ENCODE measurements around the gene AEBP1.

The AEBP1 gene

DNA sequence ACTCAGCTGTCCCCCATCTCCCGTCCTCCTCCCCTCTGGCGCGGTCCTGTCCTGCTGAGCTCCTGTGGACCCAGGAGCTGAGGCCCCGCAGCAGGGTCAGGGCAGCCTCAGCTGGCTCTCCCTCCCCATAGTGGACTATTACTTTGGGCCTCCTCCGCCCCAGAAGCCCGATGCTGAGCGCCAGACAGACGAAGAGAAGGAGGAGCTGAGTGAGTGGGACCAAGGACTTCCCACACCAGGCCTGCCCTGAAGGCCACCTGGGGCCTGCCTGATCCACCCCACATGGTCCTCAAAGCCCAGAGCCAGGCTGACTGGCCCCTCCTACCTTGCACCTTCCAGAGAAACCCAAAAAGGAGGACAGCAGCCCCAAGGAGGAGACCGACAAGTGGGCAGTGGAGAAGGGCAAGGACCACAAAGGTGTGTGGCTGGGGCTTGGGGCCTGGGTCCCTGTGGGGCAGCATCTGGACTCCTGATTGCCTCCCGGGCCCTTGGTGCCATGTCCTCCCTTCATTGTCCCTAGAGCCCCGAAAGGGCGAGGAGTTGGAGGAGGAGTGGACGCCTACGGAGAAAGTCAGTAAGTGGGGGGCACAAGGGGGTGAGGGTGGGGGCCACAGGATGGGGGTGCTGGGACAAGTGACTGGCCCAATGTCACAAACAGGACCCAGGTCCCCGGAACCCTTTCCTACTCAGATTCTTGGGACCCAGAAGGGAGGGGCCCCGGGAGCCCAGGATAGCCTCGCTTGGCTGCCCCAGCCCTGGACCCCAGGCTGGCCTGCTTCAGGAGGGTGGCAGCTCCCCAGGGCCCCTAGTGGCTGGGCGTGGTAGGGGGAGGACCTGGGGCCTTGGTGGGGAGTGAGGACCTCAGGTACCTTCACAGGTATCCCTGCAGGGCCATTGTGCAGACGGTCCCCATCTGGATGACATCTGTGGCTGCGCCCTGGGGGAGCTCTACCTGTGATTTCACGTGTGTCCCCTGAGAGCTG lies 4.9 kb downstream of the AEBP1 start:
- H3K27ac ChIP-seq (replicated peaks), result no peak overlapping the region
- TF ChIP-seq SPI1 (IDR thresholded peaks at IDR 0.05; ENCODE audit: borderline replicate concordance, low read depth), result no peak
- TF ChIP-seq, protein P1, sequence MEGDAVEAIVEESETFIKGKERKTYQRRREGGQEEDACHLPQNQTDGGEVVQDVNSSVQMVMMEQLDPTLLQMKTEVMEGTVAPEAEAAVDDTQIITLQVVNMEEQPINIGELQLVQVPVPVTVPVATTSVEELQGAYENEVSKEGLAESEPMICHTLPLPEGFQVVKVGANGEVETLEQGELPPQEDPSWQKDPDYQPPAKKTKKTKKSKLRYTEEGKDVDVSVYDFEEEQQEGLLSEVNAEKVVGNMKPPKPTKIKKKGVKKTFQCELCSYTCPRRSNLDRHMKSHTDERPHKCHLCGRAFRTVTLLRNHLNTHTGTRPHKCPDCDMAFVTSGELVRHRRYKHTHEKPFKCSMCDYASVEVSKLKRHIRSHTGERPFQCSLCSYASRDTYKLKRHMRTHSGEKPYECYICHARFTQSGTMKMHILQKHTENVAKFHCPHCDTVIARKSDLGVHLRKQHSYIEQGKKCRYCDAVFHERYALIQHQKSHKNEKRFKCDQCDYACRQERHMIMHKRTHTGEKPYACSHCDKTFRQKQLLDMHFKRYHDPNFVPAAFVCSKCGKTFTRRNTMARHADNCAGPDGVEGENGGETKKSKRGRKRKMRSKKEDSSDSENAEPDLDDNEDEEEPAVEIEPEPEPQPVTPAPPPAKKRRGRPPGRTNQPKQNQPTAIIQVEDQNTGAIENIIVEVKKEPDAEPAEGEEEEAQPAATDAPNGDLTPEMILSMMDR (IDR thresholded peaks at IDR 0.05; ENCODE audit: insufficient read depth, low read length), result no peak
- TF ChIP-seq, protein P2, sequence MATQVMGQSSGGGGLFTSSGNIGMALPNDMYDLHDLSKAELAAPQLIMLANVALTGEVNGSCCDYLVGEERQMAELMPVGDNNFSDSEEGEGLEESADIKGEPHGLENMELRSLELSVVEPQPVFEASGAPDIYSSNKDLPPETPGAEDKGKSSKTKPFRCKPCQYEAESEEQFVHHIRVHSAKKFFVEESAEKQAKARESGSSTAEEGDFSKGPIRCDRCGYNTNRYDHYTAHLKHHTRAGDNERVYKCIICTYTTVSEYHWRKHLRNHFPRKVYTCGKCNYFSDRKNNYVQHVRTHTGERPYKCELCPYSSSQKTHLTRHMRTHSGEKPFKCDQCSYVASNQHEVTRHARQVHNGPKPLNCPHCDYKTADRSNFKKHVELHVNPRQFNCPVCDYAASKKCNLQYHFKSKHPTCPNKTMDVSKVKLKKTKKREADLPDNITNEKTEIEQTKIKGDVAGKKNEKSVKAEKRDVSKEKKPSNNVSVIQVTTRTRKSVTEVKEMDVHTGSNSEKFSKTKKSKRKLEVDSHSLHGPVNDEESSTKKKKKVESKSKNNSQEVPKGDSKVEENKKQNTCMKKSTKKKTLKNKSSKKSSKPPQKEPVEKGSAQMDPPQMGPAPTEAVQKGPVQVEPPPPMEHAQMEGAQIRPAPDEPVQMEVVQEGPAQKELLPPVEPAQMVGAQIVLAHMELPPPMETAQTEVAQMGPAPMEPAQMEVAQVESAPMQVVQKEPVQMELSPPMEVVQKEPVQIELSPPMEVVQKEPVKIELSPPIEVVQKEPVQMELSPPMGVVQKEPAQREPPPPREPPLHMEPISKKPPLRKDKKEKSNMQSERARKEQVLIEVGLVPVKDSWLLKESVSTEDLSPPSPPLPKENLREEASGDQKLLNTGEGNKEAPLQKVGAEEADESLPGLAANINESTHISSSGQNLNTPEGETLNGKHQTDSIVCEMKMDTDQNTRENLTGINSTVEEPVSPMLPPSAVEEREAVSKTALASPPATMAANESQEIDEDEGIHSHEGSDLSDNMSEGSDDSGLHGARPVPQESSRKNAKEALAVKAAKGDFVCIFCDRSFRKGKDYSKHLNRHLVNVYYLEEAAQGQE (IDR thresholded peaks at IDR 0.05; ENCODE audit: insufficient replicate concordance, low read depth), result no peak
- TF ChIP-seq POLR2AphosphoS5 (IDR thresholded peaks at IDR 0.05; ENCODE audit: low read depth), result no peak
- TF ChIP-seq GABPA (IDR thresholded peaks at IDR 0.05; ENCODE audit: low read depth), result no peak
- H3K27me3 ChIP-seq (ENCODE audit: insufficient read depth, poor library complexity, severe bottlenecking), result peaks cover 6% of the 10 kb centered on the region
- no peak overlapping the region for H3K4me3 ChIP-seq (replicated peaks; ENCODE audit: insufficient read depth, low read length)
- DNase-seq (ENCODE audit: low read depth in 1 of 2, low spot score in 1 of 2), result no peak

DNA sequence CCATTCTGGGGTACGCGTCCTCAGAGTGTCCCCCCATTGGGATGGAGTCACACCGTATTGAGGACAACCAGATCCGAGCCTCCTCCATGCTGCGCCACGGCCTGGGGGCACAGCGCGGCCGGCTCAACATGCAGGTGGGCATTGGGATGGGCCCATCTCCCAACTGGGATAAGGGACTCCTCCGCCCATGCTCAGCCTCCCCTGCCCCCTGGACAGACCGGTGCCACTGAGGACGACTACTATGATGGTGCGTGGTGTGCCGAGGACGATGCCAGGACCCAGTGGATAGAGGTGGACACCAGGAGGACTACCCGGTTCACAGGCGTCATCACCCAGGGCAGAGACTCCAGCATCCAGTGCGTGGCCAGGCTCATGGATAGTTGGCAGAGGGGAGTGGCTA lies 5.8 kb downstream of the AEBP1 start:
- Histone ChIP-seq H3K27ac (replicated peaks) (no peak overlapping the region), H3K4me3 (replicated peaks; ENCODE audit: insufficient read depth, low read length) (no peak overlapping the region), H3K27me3 (ENCODE audit: insufficient read depth, poor library complexity, severe bottlenecking) (peaks cover 3% of the 10 kb centered on the region)
- no peak for DNase-seq (ENCODE audit: low read depth in 1 of 2, low spot score in 1 of 2)
- TF ChIP-seq, protein P2 (IDR thresholded peaks at IDR 0.05; ENCODE audit: insufficient replicate concordance, low read depth), result no peak
- TF ChIP-seq POLR2AphosphoS5 (IDR thresholded peaks at IDR 0.05; ENCODE audit: low read depth), result no peak
- no peak for TF ChIP-seq GABPA (IDR thresholded peaks at IDR 0.05; ENCODE audit: low read depth)
- no peak for TF ChIP-seq SPI1 (IDR thresholded peaks at IDR 0.05; ENCODE audit: borderline replicate concordance, low read depth)
- TF ChIP-seq, protein P1 (IDR thresholded peaks at IDR 0.05; ENCODE audit: insufficient read depth, low read length), result no peak

DNA sequence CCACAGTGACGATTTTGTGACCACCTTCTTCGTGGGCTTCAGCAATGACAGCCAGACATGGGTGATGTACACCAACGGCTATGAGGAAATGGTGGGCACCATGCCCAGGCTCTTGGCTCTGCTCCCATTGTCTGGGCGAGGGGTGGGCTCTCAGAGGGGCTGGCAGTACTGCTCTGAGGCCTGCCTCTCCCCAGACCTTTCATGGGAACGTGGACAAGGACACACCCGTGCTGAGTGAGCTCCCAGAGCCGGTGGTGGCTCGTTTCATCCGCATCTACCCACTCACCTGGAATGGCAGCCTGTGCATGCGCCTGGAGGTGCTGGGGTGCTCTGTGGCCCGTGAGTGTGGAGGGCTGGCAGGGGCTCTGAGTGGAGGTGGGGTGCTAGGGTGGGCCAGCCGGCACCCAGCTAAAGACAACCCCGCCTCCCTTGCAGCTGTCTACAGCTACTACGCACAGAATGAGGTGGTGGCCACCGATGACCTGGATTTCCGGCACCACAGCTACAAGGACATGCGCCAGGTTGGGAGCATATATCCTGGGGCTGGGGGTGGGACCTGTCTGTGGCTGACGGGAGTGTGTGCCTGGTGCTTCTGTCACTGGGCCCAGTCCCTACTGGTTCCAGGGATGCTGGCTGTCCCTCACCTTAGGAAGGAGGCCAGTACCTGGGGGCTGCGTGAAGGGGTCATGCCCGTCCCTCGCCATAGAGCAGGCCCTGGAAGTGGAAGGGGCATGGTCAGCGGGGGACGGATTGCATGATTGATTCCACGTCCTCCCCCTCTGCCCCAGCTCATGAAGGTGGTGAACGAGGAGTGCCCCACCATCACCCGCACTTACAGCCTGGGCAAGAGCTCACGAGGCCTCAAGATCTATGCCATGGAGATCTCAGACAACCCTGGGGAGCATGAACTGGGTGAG lies 6.8 kb downstream of the AEBP1 start:
- Histone ChIP-seq H3K27me3 (ENCODE audit: insufficient read depth, poor library complexity, severe bottlenecking) (no peaks in the 10 kb centered on the region), H3K4me3 (replicated peaks; ENCODE audit: insufficient read depth, low read length) (no peak overlapping the region), H3K27ac (replicated peaks) (no peak overlapping the region)
- DNase-seq (ENCODE audit: low read depth in 1 of 2, low spot score in 1 of 2), result no peak
- no peak for TF ChIP-seq SPI1 (IDR thresholded peaks at IDR 0.05; ENCODE audit: borderline replicate concordance, low read depth)
- no peak for TF ChIP-seq POLR2AphosphoS5 (IDR thresholded peaks at IDR 0.05; ENCODE audit: low read depth)

DNA sequence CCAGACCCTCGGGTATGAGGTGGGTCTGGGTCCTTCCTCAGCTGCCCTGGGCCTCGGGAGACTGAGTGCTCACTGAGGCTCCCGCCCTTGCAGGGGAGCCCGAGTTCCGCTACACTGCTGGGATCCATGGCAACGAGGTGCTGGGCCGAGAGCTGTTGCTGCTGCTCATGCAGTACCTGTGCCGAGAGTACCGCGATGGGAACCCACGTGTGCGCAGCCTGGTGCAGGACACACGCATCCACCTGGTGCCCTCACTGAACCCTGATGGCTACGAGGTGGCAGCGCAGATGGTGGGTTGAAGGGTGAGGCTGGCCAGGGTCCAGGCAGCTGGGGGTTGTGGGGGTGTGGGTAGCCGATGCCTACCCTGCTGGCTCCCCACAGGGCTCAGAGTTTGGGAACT lies 7.6 kb downstream of the AEBP1 start:
- TF ChIP-seq, protein P2 (IDR thresholded peaks at IDR 0.05; ENCODE audit: insufficient replicate concordance, low read depth), result no peak
- TF ChIP-seq, protein P1 (IDR thresholded peaks at IDR 0.05; ENCODE audit: insufficient read depth, low read length), result no peak
- TF ChIP-seq POLR2AphosphoS5 (IDR thresholded peaks at IDR 0.05; ENCODE audit: low read depth) (no peak), SPI1 (IDR thresholded peaks at IDR 0.05; ENCODE audit: borderline replicate concordance, low read depth) (no peak), GABPA (IDR thresholded peaks at IDR 0.05; ENCODE audit: low read depth) (no peak)
- no peak overlapping the region for H3K27ac ChIP-seq (replicated peaks)
- H3K4me3 ChIP-seq (replicated peaks; ENCODE audit: insufficient read depth, low read length), result no peak overlapping the region
- no peaks in the 10 kb centered on the region for H3K27me3 ChIP-seq (ENCODE audit: insufficient read depth, poor library complexity, severe bottlenecking)
- DNase-seq (ENCODE audit: low read depth in 1 of 2, low spot score in 1 of 2), result no peak

All from HL-60 (cell line).